H9 (cell line): Measurements from ENCODE around the gene TRAIP. TPM values are rescaled to one million over a fixed set of nuclear protein-coding genes. Genes with fewer than 3 reads are reported as not detected.

Experiments
- DNase-seq: peaks from one replicate; pipeline ENCODE4 v3.0.0-alpha.2; 2017
- H2AFZ ChIP-seq: one replicate; pipeline ENCODE4 v1.6.1; 2013; ENCODE audit warnings: mild to moderate bottlenecking, low read length, control low read depth, moderate library complexity
- H2AK5ac ChIP-seq: 2 replicates; pipeline ENCODE4 v1.6.1; 2013; ENCODE audit warnings: low read length, control low read depth, mixed read lengths; ENCODE audit not compliant: insufficient read length
- H2BK120ac ChIP-seq: one replicate; pipeline ENCODE4 v1.6.1; 2013; ENCODE audit warnings: low read depth, mild to moderate bottlenecking, low read length, control low read depth, inconsistent platforms; ENCODE audit not compliant: poor library complexity, severe bottlenecking
- H2BK12ac ChIP-seq: 2 replicates; pipeline ENCODE4 v1.6.1; 2013; ENCODE audit warnings: low read length, control low read depth, mixed read lengths, low read depth; ENCODE audit not compliant: insufficient read length
- H2BK15ac ChIP-seq: 2 replicates; pipeline ENCODE4 v1.6.1; 2013; ENCODE audit warnings: low read depth, low read length, control low read depth
- H2BK20ac ChIP-seq: one replicate; pipeline ENCODE4 v1.6.1; 2013; ENCODE audit warnings: low read depth, mild to moderate bottlenecking, low read length, control low read depth, inconsistent platforms; ENCODE audit not compliant: poor library complexity, severe bottlenecking
- H2BK5ac ChIP-seq: 2 replicates; pipeline ENCODE4 v1.6.1; 2013; ENCODE audit warnings: low read length, control low read depth, mixed read lengths; ENCODE audit not compliant: insufficient read length
- H3K14ac ChIP-seq: 2 replicates; pipeline ENCODE4 v1.6.1; 2013; ENCODE audit warnings: low read length, control low read depth; ENCODE audit not compliant: insufficient read depth
- H3K18ac ChIP-seq: 2 replicates; pipeline ENCODE4 v1.6.1; 2013; ENCODE audit warnings: low read depth, mild to moderate bottlenecking, mixed read lengths, low read length, control low read depth; ENCODE audit not compliant: insufficient read length
- H3K23ac ChIP-seq: 2 replicates; pipeline ENCODE4 v1.6.1; 2013; ENCODE audit warnings: low read length, control low read depth, mixed read lengths, low read depth; ENCODE audit not compliant: insufficient read length
- H3K23me2 ChIP-seq: 2 replicates; pipeline ENCODE4 v1.6.1; 2013; ENCODE audit warnings: low read depth, mild to moderate bottlenecking, mixed read lengths, low read length, control low read depth; ENCODE audit not compliant: insufficient read length, poor library complexity, severe bottlenecking
- H3K27ac ChIP-seq: 2 replicates; pipeline ENCODE4 v1.5.1; 2013; ENCODE audit warnings: low read length, control low read depth, mixed read lengths, low read depth; ENCODE audit not compliant: insufficient read length
- H3K27me3 ChIP-seq: 2 replicates; pipeline ENCODE4 v1.6.1; 2013; ENCODE audit warnings: low read length, control low read depth, inconsistent platforms; ENCODE audit not compliant: insufficient read depth
- H3K4ac ChIP-seq: 2 replicates; pipeline ENCODE4 v1.6.1; 2013; ENCODE audit warnings: low read depth, mild to moderate bottlenecking, control low read depth, inconsistent platforms, low read length, moderate library complexity
- H3K4me1 ChIP-seq: 2 replicates; pipeline ENCODE4 v1.6.1; 2013; ENCODE audit warnings: low read length, control low read depth, inconsistent platforms; ENCODE audit not compliant: insufficient read depth
- H3K4me2 ChIP-seq: 2 replicates; pipeline ENCODE4 v1.6.1; 2013; ENCODE audit warnings: low read length, control low read depth, mixed read lengths; ENCODE audit not compliant: insufficient read length, insufficient read depth
- H3K56ac ChIP-seq: 2 replicates; pipeline ENCODE4 v1.6.1; 2013; ENCODE audit warnings: low read depth, mild to moderate bottlenecking, mixed read lengths, low read length, control low read depth; ENCODE audit not compliant: insufficient read length
- H3K79me1 ChIP-seq: 2 replicates; pipeline ENCODE4 v1.6.1; 2013; ENCODE audit warnings: low read depth, mild to moderate bottlenecking, moderate library complexity, low read length, control low read depth, inconsistent platforms; ENCODE audit not compliant: insufficient read depth, poor library complexity, severe bottlenecking
- H3K79me2 ChIP-seq: 2 replicates; pipeline ENCODE4 v1.6.1; 2013; ENCODE audit warnings: low read length, control low read depth, inconsistent platforms; ENCODE audit not compliant: insufficient read depth
- H3K9ac ChIP-seq: 2 replicates; pipeline ENCODE4 v1.6.1; 2013; ENCODE audit warnings: low read length, control low read depth, mixed read lengths; ENCODE audit not compliant: insufficient read length; ENCODE audit errors: extremely low read depth
- H3K9me3 ChIP-seq: one replicate; pipeline ENCODE4 v1.6.1; 2013; ENCODE audit warnings: low read depth, low read length, inconsistent platforms; ENCODE audit not compliant: control insufficient read depth
- H3T11ph ChIP-seq: one replicate; pipeline ENCODE4 v1.6.1; 2013; ENCODE audit warnings: mild to moderate bottlenecking, low read length, control low read depth, inconsistent platforms
- H4K20me1 ChIP-seq: one replicate; pipeline ENCODE4 v1.6.1; 2013; ENCODE audit not compliant: control insufficient read depth, insufficient read length, insufficient read depth
- H4K5ac ChIP-seq: 2 replicates; pipeline ENCODE4 v1.6.1; 2013; ENCODE audit warnings: low read depth, mild to moderate bottlenecking, mixed read lengths, low read length, control low read depth; ENCODE audit not compliant: insufficient read length
- H4K8ac ChIP-seq: replicated peaks from 2 replicates; pipeline ENCODE4 v1.6.1; 2013; ENCODE audit warnings: low read length, control low read depth, mixed read lengths, low read depth; ENCODE audit not compliant: insufficient read length
- H4K91ac ChIP-seq: 2 replicates; pipeline ENCODE4 v1.6.1; 2013; ENCODE audit warnings: low read depth, mild to moderate bottlenecking, moderate library complexity, mixed read lengths, low read length, control low read depth; ENCODE audit not compliant: insufficient read length
- H3K27ac Mint-ChIP-seq, 3 experiments: 2 replicates in 2 of 3; 3 replicates in 1 of 3; pipeline ENCODE4 v1.8.0; 2020 to 2021; ENCODE audit warnings: mixed read lengths in 3 of 3, mild to moderate bottlenecking in 1 of 3, moderate library complexity in 1 of 3
- H3K27me3 Mint-ChIP-seq: 2 replicates; pipeline ENCODE4 v1.8.0; 2021; ENCODE audit warnings: low read depth, mild to moderate bottlenecking, moderate library complexity, mixed read lengths
- H3K36me3 Mint-ChIP-seq, 3 experiments: 2 replicates in 2 of 3; 3 replicates in 1 of 3; pipeline ENCODE4 v1.8.0; 2020 to 2021; ENCODE audit warnings: low read depth in 3 of 3, mixed read lengths in 3 of 3; ENCODE audit not compliant: insufficient read depth in 1 of 3
- H3K4me1 Mint-ChIP-seq, 2 experiments: 2 replicates each; pipeline ENCODE4 v1.8.0; 2020; ENCODE audit warnings: mixed read lengths in 2 of 2
- H3K4me3 Mint-ChIP-seq, 2 experiments: 2 replicates in 1 of 2; 3 replicates in 1 of 2; pipeline ENCODE4 v1.8.0; 2020 to 2021; ENCODE audit warnings: mild to moderate bottlenecking in 2 of 2, mixed read lengths in 2 of 2, moderate library complexity in 1 of 2
- H3K9me3 Mint-ChIP-seq, 2 experiments: 2 replicates in 1 of 2; 3 replicates in 1 of 2; pipeline ENCODE4 v1.8.0; 2020; ENCODE audit warnings: mild to moderate bottlenecking in 2 of 2, mixed read lengths in 2 of 2, moderate library complexity in 1 of 2
- WGBS: extraction: QIAGEN DNeasy Blood & Tissue Kit; methylation state at CpG from one replicate; pipeline ENCODE4 v1.1.7; 2013; ENCODE audit warnings: missing lambda C conversion rate, low lambda C conversion rate, mixed read lengths; ENCODE audit not compliant: insufficient read length; ENCODE audit errors: extremely low coverage; 5-methylcytosine and 5-hydroxymethylcytosine counted together
- total RNA-seq: library from RNA; stranded (reverse); gene quantifications from 2 replicates; pipeline ENCODE4 v1.2.1, GENCODE V29; 2021
- TF ChIP-seq, protein P1 (sequence below): fragments of 200-600 bp; sonication (generic); conservative IDR thresholded peaks from 3 replicates; pipeline ENCODE4 v1.8.0; 2021; ENCODE audit warnings: antibody characterized with exemption, mild to moderate bottlenecking

Gene TRAIP
- total RNA-seq, 1 experiment from 2014 or later = 36.7 TPM

DNA sequence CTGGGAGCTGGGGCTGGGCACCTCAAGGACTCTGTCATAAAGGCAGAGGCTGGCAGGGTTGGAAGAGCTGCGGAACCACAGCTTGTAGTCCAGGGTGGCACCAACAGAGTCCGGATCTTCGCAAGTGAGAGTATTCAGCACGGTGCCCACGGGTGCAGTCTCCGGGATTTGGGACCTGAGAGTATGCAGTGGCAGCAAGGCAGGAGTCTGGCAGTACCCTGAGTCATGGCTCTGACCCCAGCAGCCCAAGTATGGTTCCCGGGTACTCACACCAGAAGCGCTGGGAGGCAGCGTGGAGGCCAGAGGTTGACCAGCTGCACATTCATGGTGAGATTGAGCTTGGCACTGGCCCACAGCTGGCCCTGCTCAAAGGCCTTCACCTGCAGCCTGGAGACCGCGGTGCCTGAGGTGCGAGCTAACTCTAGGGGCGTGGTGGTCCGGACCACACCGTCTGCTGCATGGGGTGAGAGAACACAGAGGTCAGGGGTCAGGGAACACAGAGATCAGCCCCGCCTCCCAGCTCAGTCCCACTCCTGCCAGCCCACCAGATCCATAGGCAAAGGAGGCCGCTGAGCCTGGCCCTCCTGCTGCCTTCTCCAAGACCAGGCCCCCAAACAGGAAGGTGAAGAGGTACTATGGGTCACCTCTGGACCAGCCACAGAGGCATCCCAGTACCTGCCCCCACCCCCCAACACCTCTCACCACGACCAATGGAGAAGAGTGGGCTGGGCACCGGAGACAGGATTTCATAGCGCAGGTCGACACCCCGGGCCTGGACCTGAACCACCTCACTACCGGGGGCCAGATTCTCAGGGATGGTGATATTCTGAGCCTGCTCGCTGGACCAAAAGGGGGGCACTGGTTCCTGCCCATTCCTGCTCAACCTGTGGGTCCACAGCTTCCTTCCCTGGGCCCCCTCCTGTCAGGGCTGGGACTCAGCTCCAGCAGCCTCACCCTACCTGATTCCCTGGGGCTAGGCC lies 61.1 kb downstream of the TRAIP start:
- H3K4me1 ChIP-seq = no peaks in the 10 kb centered on the region
- no peaks in the 10 kb centered on the region for H3K9me3 Mint-ChIP-seq
- H2AFZ ChIP-seq = no peak overlapping the region
- no peak overlapping the region for H2BK12ac ChIP-seq
- no peak overlapping the region for H4K5ac ChIP-seq
- no peak for DNase-seq
- no peak overlapping the region for H2BK120ac ChIP-seq
- no peak overlapping the region for H3K56ac ChIP-seq
- H3K4me2 ChIP-seq = no peak overlapping the region
- peaks cover 3 to 8% of the 10 kb centered on the region in 2 experiments; a peak in 2 of 4 replicates for H3K4me1 Mint-ChIP-seq
- no peaks in the 10 kb centered on the region for H3K79me2 ChIP-seq
- no peaks in the 10 kb centered on the region for H3K9me3 ChIP-seq
- no peak overlapping the region for H3K18ac ChIP-seq
- H4K91ac ChIP-seq = no peak overlapping the region
- H3K27ac Mint-ChIP-seq = peak overlapping the region in 1 of 3 experiments; percentile 22; a peak in 1 of 7 replicates
- H3K23me2 ChIP-seq = no peaks in the 10 kb centered on the region
- no peak overlapping the region for H2AK5ac ChIP-seq
- TF ChIP-seq, protein P1, sequence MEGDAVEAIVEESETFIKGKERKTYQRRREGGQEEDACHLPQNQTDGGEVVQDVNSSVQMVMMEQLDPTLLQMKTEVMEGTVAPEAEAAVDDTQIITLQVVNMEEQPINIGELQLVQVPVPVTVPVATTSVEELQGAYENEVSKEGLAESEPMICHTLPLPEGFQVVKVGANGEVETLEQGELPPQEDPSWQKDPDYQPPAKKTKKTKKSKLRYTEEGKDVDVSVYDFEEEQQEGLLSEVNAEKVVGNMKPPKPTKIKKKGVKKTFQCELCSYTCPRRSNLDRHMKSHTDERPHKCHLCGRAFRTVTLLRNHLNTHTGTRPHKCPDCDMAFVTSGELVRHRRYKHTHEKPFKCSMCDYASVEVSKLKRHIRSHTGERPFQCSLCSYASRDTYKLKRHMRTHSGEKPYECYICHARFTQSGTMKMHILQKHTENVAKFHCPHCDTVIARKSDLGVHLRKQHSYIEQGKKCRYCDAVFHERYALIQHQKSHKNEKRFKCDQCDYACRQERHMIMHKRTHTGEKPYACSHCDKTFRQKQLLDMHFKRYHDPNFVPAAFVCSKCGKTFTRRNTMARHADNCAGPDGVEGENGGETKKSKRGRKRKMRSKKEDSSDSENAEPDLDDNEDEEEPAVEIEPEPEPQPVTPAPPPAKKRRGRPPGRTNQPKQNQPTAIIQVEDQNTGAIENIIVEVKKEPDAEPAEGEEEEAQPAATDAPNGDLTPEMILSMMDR = no peak
- no peak overlapping the region for H2BK5ac ChIP-seq
- H3K14ac ChIP-seq = no peak overlapping the region
- H3K4ac ChIP-seq = no peak overlapping the region
- H3K4me3 Mint-ChIP-seq = no peak overlapping the region
- no peak overlapping the region for H4K8ac ChIP-seq
- no peak overlapping the region for H3K27ac ChIP-seq
- H3K79me1 ChIP-seq = no peaks in the 10 kb centered on the region
- no peak overlapping the region for H2BK15ac ChIP-seq
- no peaks in the 10 kb centered on the region for H4K20me1 ChIP-seq
- H3K27me3 Mint-ChIP-seq = peaks cover 14% of the 10 kb centered on the region
- H2BK20ac ChIP-seq = no peak overlapping the region
- WGBS = no CpG with 5 or more reads among the region's 24 CpGs
- H3K9ac ChIP-seq = no peak overlapping the region
- H3K23ac ChIP-seq = no peak overlapping the region
- no peak overlapping the region for H3T11ph ChIP-seq
- no peaks in the 10 kb centered on the region; the same call in none of the 2 replicates for H3K27me3 ChIP-seq
- no peaks in the 10 kb centered on the region for H3K36me3 Mint-ChIP-seq
